ENCODE measurements around the gene MAP3K2. TPM values are rescaled to one million over a fixed set of nuclear protein-coding genes. Genes with fewer than 3 reads are reported as not detected.

The MAP3K2 gene
- polyA plus RNA-seq, 1 experiment: 10.9 TPM

GRCh38 chr2:127397568-127398238, 9.9 kb upstream of the MAP3K2 start:
- DNase-seq (ENCODE audit: low read depth): no peak
- H3K36me3 ChIP-seq (ENCODE audit: control insufficient read depth, insufficient read depth, low read length): no peaks in the 10 kb centered on the region
- no peak overlapping the region for H3K4me3 ChIP-seq (ENCODE audit: low read depth, low read length)
- CTCF ChIA-PET: no interaction called here
- TF ChIP-seq CTCF (IDR thresholded peaks at IDR 0.05; ENCODE audit: insufficient read depth, low read depth, low read length): no peak
- POLR2A ChIA-PET: interaction anchor here (0.7 kb wide), 1 partner anchor 11 kb away, joined by 5 read pairs; no protein-coding TSS in a partner anchor
- no peaks in the 10 kb centered on the region; the same call in 1 of the 2 replicates for H3K27me3 ChIP-seq (ENCODE audit: control insufficient read depth, insufficient read depth, low read length)

- no peaks in the 10 kb centered on the region for H3K27me3 ChIP-seq (ENCODE audit: control insufficient read depth, insufficient read depth, low read length)
- ChIA-PET POLR2A (no interaction called here), CTCF (interaction anchor here (1.4 kb wide), 2 partner anchors 70 to 85 kb away, joined by 3 to 5 read pairs; no protein-coding TSS in a partner anchor)
- no peak overlapping the region for H3K4me3 ChIP-seq (ENCODE audit: low read depth, low read length)
- DNase-seq (ENCODE audit: low read depth): no peak
- no peaks in the 10 kb centered on the region for H3K36me3 ChIP-seq (ENCODE audit: control insufficient read depth, insufficient read depth, low read length)
- no peak for TF ChIP-seq CTCF (IDR thresholded peaks at IDR 0.05; ENCODE audit: insufficient read depth, low read depth, low read length)
Measured at GRCh38 chr2:127394492-127394891, 6.7 kb upstream of the MAP3K2 start.

GRCh38 chr2:127392828-127393578, 5.2 kb upstream of the MAP3K2 start:
- ChIA-PET POLR2A (interaction anchor here (0.6 kb wide), 1 partner anchor 84 kb away, joined by 3 read pairs; no protein-coding TSS in a partner anchor), CTCF (interaction anchor here (0.6 to 0.8 kb wide), 2 partner anchors 10 to 64 kb away, joined by 3 read pairs; no protein-coding TSS in a partner anchor)
- DNase-seq (ENCODE audit: low read depth): no peak
- H3K27me3 ChIP-seq (ENCODE audit: control insufficient read depth, insufficient read depth, low read length): no peaks in the 10 kb centered on the region
- H3K36me3 ChIP-seq (ENCODE audit: control insufficient read depth, insufficient read depth, low read length): no peaks in the 10 kb centered on the region
- no peak for TF ChIP-seq CTCF (IDR thresholded peaks at IDR 0.05; ENCODE audit: insufficient read depth, low read depth, low read length)
- no peak overlapping the region for H3K4me3 ChIP-seq (ENCODE audit: low read depth, low read length)

GRCh38 chr2:127392133-127392827, 4.5 kb upstream of the MAP3K2 start:
- no peak overlapping the region for H3K4me3 ChIP-seq (ENCODE audit: low read depth, low read length)
- no peaks in the 10 kb centered on the region for H3K36me3 ChIP-seq (ENCODE audit: control insufficient read depth, insufficient read depth, low read length)
- no peaks in the 10 kb centered on the region for H3K27me3 ChIP-seq (ENCODE audit: control insufficient read depth, insufficient read depth, low read length)
- no peak for DNase-seq (ENCODE audit: low read depth)
- ChIA-PET POLR2A (no interaction called here), CTCF (no interaction called here)
- TF ChIP-seq CTCF (IDR thresholded peaks at IDR 0.05; ENCODE audit: insufficient read depth, low read depth, low read length): no peak

Data from BJ (cell line).